Hepatocyte (in vitro differentiated cells): Measurements from ENCODE around the gene KDM6A. TPM values are rescaled to one million over a fixed set of nuclear protein-coding genes. Genes with fewer than 3 reads are reported as not detected.
A peak's percentile ranks its signal among the peaks of the same experiment; 100 is the strongest.
"Not testable (repeated sequence)": the region's sequence is repeated elsewhere in the genome, so short reads cannot be mapped to it uniquely, and the experiment has no call there.

Experiments used
- DNase-seq: peaks from one replicate; pipeline ENCODE4 v3.0.0-alpha.2; 2016; ENCODE audit warnings: low spot score
- H2AFZ ChIP-seq: fragments of 200-600 bp; sonication (generic); 2 replicates; pipeline ENCODE4 v1.6.0; 2016; ENCODE audit warnings: antibody characterized with exemption, mild to moderate bottlenecking
- H3K27ac ChIP-seq: fragments of 200-600 bp; sonication (generic); 2 replicates; pipeline ENCODE4 v1.5.1; 2016; ENCODE audit warnings: mild to moderate bottlenecking
- H3K27me3 ChIP-seq: fragments of 200-600 bp; sonication (generic); 2 replicates; pipeline ENCODE4 v1.6.1; 2016
- H3K36me3 ChIP-seq: fragments of 200-600 bp; sonication (generic); replicated peaks from 2 replicates; pipeline ENCODE4 v1.5.1; 2016; ENCODE audit warnings: low read depth; ENCODE audit not compliant: insufficient read depth
- H3K4me1 ChIP-seq: fragments of 200-600 bp; sonication (generic); 2 replicates; pipeline ENCODE4 v1.5.1; 2016; ENCODE audit warnings: mild to moderate bottlenecking, moderate library complexity; ENCODE audit not compliant: insufficient read depth
- H3K4me2 ChIP-seq: fragments of 200-600 bp; sonication (generic); 2 replicates; pipeline ENCODE4 v1.6.0; 2016
- H3K4me3 ChIP-seq: fragments of 200-600 bp; sonication (generic); 2 replicates; pipeline ENCODE4 v1.5.1; 2016; ENCODE audit warnings: mild to moderate bottlenecking
- H3K79me2 ChIP-seq: fragments of 200-600 bp; sonication (generic); 2 replicates; pipeline ENCODE4 v1.6.0; 2017; ENCODE audit warnings: mild to moderate bottlenecking
- H3K9me2 ChIP-seq: fragments of 200-600 bp; sonication (generic); replicated peaks from 2 replicates; pipeline ENCODE4 v1.6.0; 2017; ENCODE audit warnings: mild to moderate bottlenecking; ENCODE audit not compliant: insufficient read depth
- H3K9me3 ChIP-seq: fragments of 200-600 bp; sonication (generic); 2 replicates; pipeline ENCODE4 v1.5.1; 2016; ENCODE audit warnings: low read depth, mild to moderate bottlenecking
- H4K20me1 ChIP-seq: fragments of 200-600 bp; sonication (generic); 2 replicates; pipeline ENCODE4 v1.6.0; 2016; ENCODE audit warnings: mild to moderate bottlenecking; ENCODE audit not compliant: insufficient read depth, poor library complexity, severe bottlenecking
- CTCF ChIP-seq: fragments of 200-600 bp; sonication (generic); IDR thresholded peaks from 2 replicates; pipeline ENCODE4 v1.5.1; 2016; ENCODE audit warnings: antibody characterized with exemption, mild to moderate bottlenecking; ENCODE audit not compliant: poor library complexity
- EZH2 ChIP-seq: fragments of 200-600 bp; sonication (generic); IDR thresholded peaks from 2 replicates; pipeline ENCODE4 v1.6.1; 2016; ENCODE audit warnings: antibody characterized with exemption, mild to moderate bottlenecking, borderline replicate concordance
- EZH2phosphoT487 ChIP-seq: fragments of 200-600 bp; sonication (generic); IDR thresholded peaks from one replicate; pipeline ENCODE4 v1.6.1; 2018; ENCODE audit warnings: antibody characterized with exemption, mild to moderate bottlenecking, low read depth, moderate library complexity; ENCODE audit not compliant: unreplicated experiment, severe bottlenecking
- WGBS: methylation state at CpG from one replicate; pipeline ENCODE4 v1.1.6; 2016; ENCODE audit warnings: low lambda C conversion rate; ENCODE audit errors: missing lambda C conversion rate; 5-methylcytosine and 5-hydroxymethylcytosine counted together
- polyA plus RNA-seq: library from polyadenylated mRNA; unstranded; fragments of >200 nt; fragmentation: Nextera tagmentation; extraction: Ambion mirVana; gene quantifications from 2 replicates; pipeline ENCODE4 v1.2.1, GENCODE V29; 2016
- total RNA-seq: library from RNA; depleted of rRNA; stranded (reverse); fragments of >200 nt; gene quantifications from 2 replicates; pipeline ENCODE4 v1.2.3, GENCODE V29; 2014

The KDM6A gene
- total and polyA plus RNA-seq, 2 experiments from 2014 or later = 13.7 to 46.2 TPM

- no peak for DNase-seq
- Histone ChIP-seq H4K20me1 (peaks cover 29% of the 10 kb centered on the region), H3K4me1 (peaks cover 7% of the 10 kb centered on the region), H3K4me2 (no peak overlapping the region), H2AFZ (no peak overlapping the region), H3K27ac (no peak overlapping the region), H3K4me3 (no peak overlapping the region), H3K79me2 (peaks cover 98% of the 10 kb centered on the region), H3K27me3 (no peaks in the 10 kb centered on the region), H3K9me3 (peaks cover 9% of the 10 kb centered on the region), H3K9me2 (no peaks in the 10 kb centered on the region), H3K36me3 (no peaks in the 10 kb centered on the region)
- no peak for TF ChIP-seq EZH2phosphoT487
- no peak for TF ChIP-seq EZH2
- no peak for TF ChIP-seq CTCF
- 78% methylated on average over 4 of the region's 4 CpGs for WGBS
These were observed 75.0 kb downstream of the KDM6A start for GRCh38 chrX:44947995-44948394.

GRCh38 chrX:44948406-44948805 lies 75.4 kb downstream of the KDM6A start:
- H3K27ac ChIP-seq = no peak overlapping the region
- H4K20me1 ChIP-seq = peaks cover 29% of the 10 kb centered on the region
- TF ChIP-seq EZH2phosphoT487 = no peak
- TF ChIP-seq CTCF = no peak
- WGBS = 66% methylated on average over 2 of the region's 2 CpGs
- H3K4me2 ChIP-seq = no peak overlapping the region
- H3K9me3 ChIP-seq = peaks cover 9% of the 10 kb centered on the region
- no peak for DNase-seq
- no peaks in the 10 kb centered on the region for H3K9me2 ChIP-seq
- H2AFZ ChIP-seq = no peak overlapping the region
- no peaks in the 10 kb centered on the region for H3K27me3 ChIP-seq
- H3K36me3 ChIP-seq = no peaks in the 10 kb centered on the region
- H3K4me1 ChIP-seq = peaks cover 7% of the 10 kb centered on the region
- peaks cover 98% of the 10 kb centered on the region for H3K79me2 ChIP-seq
- H3K4me3 ChIP-seq = no peak overlapping the region

GRCh38 chrX:44949125-44949524 lies 76.1 kb downstream of the KDM6A start:
- Histone ChIP-seq H3K9me2 (no peaks in the 10 kb centered on the region), H3K27me3 (no peaks in the 10 kb centered on the region), H3K4me2 (no peak overlapping the region), H3K36me3 (no peaks in the 10 kb centered on the region), H3K27ac (no peak overlapping the region), H3K4me1 (peaks cover 7% of the 10 kb centered on the region), H3K9me3 (peaks cover 9% of the 10 kb centered on the region), H4K20me1 (peaks cover 32% of the 10 kb centered on the region), H3K4me3 (no peak overlapping the region), H2AFZ (no peak overlapping the region), H3K79me2 (peaks cover 98% of the 10 kb centered on the region)
- WGBS = 72% methylated on average over 8 of the region's 8 CpGs
- DNase-seq = no peak
- TF ChIP-seq CTCF (no peak), EZH2 (no peak), EZH2phosphoT487 (no peak)

- peak overlapping the region; percentile 63 for H3K27ac ChIP-seq
- not testable (repeated sequence) for H3K4me1 ChIP-seq, H2AFZ ChIP-seq, H3K9me3 ChIP-seq, H3K9me2 ChIP-seq, H3K4me3 ChIP-seq, H3K27me3 ChIP-seq, DNase-seq, H3K36me3 ChIP-seq
- peak overlapping the region; percentile 61 for H3K4me2 ChIP-seq
- 50% methylated on average over 9 of the region's 9 CpGs for WGBS
- H3K79me2 ChIP-seq = peaks cover 97% of the 10 kb centered on the region
- peaks cover 45% of the 10 kb centered on the region for H4K20me1 ChIP-seq
These were observed 77.7 kb downstream of the KDM6A start for GRCh38 chrX:44950471-44951366.
